GM21390 (cell line): ENCODE measurements around the gene CEACAM6.

ENCODE experiments used
- ATAC-seq: cut with Tn5 transposase; IDR thresholded peaks from one replicate; pipeline ENCODE4 v1.9.1; 2021; ENCODE audit not compliant: unreplicated experiment

Gene CEACAM6

DNA sequence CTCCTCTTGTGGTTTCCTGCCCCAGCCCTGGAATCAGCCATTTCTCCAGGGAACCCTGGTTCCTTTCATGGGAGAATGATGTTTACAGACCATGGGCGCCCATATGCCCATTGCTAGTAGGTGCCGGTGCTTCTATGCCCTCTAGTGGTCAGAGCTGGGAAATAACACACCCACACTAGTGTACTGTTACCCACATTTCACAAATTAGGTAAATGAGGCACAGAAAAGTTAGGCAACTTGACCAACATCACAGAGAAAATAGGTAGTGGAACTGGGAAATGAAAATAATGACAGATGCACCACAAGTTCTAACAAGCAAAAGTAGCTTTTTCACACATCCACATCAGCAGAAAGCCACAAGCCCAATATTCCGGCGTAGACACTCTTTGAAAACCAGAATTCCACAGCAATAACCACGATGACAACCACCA lies 39.7 kb downstream of the CEACAM6 start:
- ATAC-seq = no peak

DNA sequence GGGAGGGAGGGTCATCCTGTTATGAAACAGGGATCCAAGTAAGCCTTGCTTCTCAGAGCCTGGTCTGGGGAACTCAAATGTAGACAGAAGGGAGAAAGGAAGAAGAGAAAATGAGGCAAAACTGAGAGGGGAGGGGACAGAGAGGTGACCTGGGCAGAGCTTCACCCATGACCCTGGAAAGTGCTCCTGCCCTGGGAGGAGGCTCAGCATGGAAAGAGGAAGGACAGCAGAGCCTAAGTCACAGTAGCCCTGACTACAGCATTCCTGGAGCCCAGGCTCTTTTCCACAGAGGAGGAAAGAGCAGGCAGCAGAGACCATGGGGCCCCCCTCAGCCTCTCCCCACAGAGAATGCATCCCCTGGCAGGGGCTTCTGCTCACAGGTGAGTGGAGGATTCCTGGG lies 41.0 kb downstream of the CEACAM6 start, which contains the start of gene CEACAM3:
CEACAM3 (plus strand) TSS at position 226 of the 400 bp plus-strand sequence; CDS start at position 317, 91 bp downstream.
- ATAC-seq = no peak

DNA sequence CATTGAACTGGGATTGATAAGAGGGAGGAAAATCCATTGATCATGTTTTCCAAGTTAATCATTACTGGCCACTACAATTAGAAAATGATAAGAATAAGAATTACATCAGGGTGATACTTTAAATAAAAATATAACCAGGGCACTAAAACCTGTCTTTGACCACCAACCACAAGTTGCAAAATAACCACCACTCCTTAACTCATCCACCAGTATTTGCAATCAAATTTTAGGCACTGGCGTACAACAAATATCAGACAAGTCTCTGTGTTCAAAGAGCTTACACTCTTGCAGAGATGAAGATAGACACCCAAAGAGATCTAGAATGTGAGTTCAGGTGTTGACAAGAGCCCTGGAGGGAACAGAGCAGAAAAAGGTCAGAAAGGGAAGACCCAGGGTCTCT lies 41.6 kb downstream of the CEACAM6 start:
- no peak for ATAC-seq

DNA sequence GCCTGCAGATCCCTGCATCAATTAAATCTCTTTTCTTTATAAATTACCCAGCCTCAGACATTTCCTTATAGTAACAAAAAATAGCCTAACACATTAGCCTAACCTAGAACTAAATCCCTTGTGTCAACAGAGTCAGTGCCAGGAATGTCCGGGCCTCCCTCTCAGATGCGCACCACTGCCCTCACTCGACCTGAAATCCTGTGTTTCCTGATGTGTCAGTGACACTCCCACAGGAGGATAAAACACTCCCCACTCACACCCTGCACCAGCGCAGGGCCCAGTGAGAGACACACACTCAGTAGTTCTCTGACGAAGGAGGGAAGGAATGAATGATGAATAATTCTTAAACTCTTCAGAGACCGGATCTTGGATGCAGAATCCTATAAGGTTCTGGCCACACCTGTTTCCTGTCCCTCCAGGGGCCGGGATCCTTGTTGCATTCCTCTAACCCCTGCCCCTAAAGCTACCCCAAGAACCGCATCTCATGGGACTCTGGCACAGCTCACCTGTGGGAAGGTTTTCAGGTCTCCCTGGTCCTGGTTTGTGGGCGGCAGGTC lies 44.2 kb downstream of the CEACAM6 start:
- ATAC-seq = no peak

DNA sequence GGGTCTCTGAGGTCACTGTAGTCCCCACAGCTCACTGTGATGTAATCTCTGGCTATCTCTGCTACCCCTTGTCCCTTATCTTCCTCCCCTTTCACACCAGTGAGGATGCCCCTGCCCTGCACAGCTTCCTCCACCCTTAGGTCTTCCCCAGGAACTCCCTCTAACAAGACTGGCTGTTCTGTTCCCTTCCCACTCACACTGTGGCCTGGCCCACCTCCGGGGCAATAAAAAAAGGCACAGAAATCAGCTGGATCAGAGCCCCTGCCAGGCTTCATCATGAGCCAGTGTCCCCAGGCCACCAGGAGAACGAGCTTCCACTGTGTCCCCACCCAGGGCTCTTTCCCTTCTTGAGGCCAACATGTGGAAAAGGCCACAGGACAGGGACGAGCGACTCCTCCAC lies 45.7 kb downstream of the CEACAM6 start:
- ATAC-seq = no peak

DNA sequence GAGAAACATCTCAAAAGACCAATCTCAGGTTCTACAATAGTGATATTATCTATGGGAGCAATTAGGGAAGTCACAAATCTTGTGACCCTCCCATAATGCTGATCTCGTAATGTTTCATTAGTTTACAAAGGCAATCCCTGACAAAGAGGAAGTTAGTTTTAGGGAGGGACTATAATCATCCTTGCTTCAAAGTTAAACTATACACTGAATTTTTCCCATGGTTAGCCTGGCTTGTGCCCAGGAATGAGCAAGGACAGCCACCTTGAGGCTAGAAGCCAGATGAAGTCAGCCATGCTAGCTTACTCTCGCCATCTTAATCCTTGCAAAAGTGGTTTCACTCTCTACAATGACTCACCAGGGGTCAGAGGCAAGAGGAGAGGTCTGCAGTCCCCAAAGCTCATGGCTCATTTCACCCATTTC lies 46.5 kb downstream of the CEACAM6 start:
- ATAC-seq = no peak

DNA sequence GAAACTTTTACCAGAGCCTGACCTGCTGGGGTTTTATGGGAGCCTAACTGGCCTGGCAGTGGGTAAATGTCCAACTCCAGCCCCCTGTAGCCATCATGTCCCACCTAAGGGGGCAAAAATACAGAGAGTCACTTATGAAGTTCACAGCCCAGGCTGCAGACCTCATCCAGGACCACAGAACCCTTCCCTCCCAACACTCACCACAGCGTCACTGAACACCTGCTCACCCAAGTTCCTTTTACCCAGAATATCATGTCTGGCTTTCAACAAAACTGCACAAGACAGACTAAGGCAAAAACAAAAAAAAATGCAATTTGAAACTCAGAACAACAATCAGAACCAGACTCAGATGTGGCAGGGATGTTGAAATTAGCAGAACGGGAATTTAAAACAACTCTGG lies 47.4 kb downstream of the CEACAM6 start:
- no peak for ATAC-seq

DNA sequence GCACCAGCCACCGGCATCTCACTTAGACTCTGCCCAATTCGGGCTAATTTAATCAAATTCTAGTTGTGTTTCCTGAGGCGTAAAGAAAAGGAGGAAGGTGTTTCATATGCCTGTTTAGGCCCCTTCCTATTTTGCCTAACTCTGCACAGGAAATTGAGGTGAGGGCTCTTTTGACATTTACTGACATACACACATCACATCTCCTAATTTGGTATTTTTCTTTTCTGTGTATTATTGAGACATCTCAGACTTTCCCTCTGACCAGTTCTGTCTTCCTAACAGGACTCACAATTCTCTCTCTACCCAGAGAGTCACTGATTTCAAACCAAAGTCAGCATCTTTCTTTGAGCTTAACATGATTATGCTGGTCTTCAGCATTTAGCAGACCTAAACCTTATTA lies 49.0 kb downstream of the CEACAM6 start:
- no peak for ATAC-seq

DNA sequence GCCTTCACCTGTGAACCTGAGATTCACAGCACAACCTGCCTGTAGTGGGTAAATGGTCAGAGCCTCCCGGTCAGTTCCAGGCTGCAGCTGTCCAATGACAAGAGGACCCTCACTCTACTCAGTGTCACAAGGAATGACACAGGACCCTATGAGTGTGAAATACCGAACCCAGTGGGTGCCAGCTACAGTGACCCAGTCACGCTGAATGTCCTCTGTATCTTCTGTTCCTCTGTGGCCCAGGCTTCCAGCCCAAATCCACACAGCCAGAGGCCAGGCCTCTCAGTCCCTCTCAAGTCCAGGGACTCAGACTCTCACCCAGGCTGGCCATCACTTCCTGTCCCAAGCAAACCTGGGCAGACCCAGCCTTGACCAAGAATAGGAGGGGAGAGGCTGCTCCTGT lies 51.8 kb downstream of the CEACAM6 start:
- no peak for ATAC-seq

DNA sequence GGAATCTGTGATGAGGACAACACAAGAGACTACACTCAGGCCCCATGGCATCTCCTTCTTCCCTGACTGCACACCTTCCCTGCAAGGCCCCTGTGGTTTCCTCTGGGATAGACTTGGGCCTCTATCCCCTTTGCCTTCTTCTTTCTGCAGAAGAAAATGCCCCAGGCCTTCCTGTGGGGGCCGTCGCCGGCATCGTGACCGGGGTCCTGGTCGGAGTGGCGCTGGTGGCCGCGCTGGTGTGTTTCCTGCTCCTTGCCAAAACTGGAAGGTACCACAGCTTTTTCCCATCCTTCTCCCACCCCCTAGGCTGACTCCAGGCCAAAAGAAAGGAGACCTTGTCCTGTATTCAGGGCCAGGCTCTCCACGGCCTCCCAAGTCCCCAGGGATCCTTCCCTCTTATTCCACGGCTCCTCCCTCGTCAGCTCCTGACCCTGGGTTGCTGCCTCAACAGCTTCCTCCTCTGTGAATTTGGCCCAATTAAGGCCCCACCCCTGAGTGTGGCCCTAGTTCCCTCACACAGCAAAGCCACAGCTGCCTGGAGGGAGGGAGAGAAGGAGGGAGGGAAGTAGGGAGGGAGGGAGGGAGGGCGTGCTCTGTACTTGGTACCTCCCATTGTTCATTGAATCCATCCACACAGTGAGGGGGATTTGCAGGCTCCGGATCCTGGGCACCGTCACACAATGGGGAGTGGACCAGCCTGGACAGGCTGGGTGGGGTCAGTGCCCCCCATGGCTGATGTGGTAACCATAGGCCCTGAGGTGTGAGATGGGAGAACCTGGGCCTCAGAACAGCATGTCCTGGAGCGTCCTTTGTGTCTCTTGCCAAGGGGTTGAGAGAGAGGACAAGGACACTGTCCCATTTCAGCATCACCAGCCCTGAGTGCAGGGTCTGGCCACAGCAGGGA lies 53.6 kb downstream of the CEACAM6 start:
- ATAC-seq = no peak

DNA sequence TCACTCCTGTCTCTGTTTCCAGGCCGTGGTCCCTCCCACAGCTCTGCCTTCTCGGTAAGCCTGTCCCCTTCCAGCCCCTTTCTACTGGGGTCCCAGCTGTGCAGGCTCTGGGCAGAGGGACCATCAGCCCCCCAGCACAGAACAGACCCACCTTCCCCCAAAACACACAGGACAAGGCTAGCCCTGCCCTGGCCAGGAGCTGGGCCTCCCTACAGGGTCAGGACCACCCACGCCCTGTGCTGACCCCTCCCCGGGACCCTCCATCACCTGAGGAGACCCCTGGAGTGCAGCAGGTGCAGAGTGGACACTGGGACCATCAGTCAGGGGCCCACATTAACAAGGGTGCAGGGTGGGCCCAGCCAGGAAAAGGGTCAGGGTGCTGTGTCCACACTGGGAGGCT lies 55.0 kb downstream of the CEACAM6 start:
- no peak for ATAC-seq

DNA sequence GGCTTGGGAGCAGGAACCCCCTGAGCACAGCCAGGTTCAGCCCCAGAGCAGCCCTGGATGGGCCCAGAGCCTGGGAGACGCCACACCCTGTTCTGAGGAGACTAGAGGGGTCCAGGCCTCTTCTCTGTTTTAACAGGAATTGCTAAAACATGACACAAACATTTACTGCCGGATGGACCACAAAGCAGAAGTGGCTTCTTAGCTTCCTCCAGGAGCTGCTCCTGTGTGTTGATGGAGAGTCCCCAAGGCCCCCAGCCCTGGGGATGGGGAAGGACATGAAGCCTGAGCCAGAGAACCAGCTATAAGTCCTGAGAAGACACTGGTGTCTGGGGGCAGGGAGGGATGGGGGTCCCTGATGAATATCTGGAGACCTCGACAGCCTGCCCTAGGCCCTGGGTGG lies 55.7 kb downstream of the CEACAM6 start:
- ATAC-seq = no peak

DNA sequence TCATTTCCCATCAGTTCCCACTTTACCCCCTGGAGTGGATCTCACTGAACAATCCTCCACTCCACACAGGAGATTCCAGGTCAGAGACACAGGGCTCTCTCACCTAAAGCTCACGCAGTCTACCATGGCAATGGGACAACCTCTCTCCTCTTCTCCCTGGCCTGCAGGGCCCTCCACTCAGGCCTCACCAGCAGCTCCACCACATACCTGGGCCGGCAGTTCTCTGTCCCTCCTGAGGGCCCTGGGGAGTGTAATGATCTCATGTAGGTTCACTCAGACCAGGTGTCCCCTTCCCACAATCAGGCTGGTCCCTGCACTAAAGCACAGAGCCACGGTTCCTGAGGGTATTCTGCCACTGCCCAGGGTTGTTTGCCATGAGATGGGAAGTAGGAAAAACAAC lies 56.7 kb downstream of the CEACAM6 start:
- no peak for ATAC-seq

DNA sequence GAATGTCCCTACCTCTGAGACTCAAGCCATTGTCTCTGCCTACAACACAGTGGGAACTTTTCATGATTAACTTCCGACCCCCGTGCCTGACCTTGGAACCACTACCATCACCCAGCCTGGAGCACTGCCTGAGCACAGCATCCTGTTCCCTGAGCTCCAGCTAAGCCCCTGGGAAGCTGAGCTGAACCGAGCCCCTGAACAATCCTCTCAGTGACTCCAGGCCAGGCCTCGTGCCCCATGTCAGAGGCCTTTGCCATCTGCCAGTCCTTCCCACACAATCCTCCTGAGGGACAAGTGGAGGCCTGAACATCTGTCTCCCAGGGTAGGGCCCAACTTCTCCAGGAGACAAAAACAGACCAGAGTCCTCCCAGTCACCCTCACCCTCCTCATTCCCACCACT lies 58.6 kb downstream of the CEACAM6 start:
- no peak for ATAC-seq

DNA sequence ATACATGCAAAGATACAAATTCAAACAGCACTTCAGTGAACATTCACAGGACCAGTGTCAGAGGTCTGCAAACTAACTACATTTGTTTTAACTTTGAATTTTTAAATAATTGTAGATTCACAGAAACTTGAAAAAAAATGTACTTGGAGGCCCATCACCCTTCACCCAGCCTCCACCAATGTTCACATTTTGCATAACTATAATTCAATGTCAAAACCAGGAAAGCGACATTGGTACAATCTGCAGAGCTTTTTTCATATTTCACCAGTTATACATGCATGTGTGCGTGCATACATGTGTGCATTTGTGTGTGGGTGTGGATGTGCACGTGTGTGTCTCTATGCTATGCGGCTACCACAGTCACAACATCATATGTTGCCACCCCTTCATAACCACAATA lies 60.0 kb downstream of the CEACAM6 start:
- ATAC-seq = no peak

DNA sequence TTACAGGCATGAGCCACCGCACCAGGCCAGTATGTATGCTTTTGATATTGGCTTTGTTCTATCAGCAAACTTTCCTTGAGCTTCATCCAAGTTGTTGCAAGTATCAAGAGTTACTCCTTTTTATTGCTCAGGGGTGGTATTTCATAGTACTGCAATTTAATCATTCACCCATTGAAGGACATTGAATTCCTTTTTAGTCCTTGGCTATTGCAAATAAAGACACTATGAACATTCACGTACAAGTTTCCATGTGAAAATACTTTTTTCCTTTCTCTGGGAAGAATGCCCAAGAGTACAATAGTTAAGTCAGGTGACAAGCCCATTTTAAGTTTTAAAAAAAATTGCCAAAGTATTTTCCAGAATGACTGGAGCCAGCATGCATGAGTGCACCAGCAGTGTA lies 61.4 kb downstream of the CEACAM6 start:
- no peak for ATAC-seq

DNA sequence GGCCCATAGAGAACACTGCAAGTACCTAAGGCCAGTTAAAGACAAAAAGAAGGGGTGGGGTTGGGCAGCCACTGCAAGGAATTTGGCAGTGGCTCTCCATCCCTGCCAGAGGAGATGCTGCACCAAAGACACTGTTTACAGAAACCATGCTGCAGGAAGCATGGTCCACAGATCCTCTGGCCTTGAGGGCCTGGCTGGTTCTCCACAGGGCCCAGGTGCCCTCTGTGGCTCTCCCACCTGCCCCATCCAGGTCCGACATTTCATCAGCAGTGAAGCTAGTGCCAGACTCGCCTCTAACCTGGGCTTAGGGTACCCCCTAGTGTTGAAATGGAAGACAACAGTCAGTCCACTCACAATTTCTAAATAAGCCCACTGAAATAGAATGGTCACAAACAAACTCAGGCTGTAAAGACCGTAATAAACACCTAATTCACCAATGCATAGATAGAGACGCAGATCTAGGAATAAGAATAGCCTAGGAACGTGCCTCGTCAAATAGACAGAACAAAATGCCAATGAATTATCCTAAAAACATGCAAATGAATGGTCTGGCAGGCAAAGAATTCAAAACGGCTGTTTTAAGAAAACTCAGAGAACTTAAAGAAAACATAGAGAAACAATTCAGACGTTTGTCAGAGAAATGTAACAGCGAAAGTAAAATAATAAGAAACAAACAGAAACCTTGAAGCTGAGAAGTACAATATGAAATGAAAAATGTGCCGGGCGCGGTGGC lies 65.8 kb downstream of the CEACAM6 start:
- no peak for ATAC-seq
